NCI-H1694 (cell line): Measurements from ENCODE around the gene FTH1.

Experiments used
- DNase-seq: peaks from one replicate; lab custom pipeline; 2025; lab: John Stamatoyannopoulos, UW

The FTH1 gene

GRCh38 chr11:61914471-61915171 lies 52.8 kb downstream of the FTH1 start:
- no peak for DNase-seq
